GM23338 (cell line): Measurements from ENCODE around the gene FANCF.

Source experiments
- CTCF ChIP-seq, 2 experiments: fragments of 200-600 bp in 1 of 2; sonication (generic) in 1 of 2; conservative IDR thresholded peaks; 2 replicates each; pipeline versions ENCODE4 v1.5.1 to v1.6.1; 2016 to 2017; ENCODE audit warnings: antibody characterized with exemption in 2 of 2, low read depth in 2 of 2, mild to moderate bottlenecking in 2 of 2, moderate library complexity in 1 of 2
- EZH2 ChIP-seq: fragments of 200-600 bp; sonication (generic); IDR thresholded peaks from one replicate; pipeline ENCODE4 v1.8.0; 2017; ENCODE audit warnings: antibody characterized with exemption, mild to moderate bottlenecking, low read depth; ENCODE audit not compliant: unreplicated experiment
- JUNB ChIP-seq: IDR thresholded peaks from one replicate; pipeline ENCODE4 v1.6.1; 2016; ENCODE audit warnings: antibody characterized with exemption; ENCODE audit not compliant: unreplicated experiment
- POLR2AphosphoS5 ChIP-seq: IDR thresholded peaks from 2 replicates; pipeline ENCODE4 v1.6.1; 2016; ENCODE audit warnings: antibody characterized with exemption, low read depth
- REST ChIP-seq: IDR thresholded peaks from one replicate; pipeline ENCODE4 v1.6.1; 2018; ENCODE audit warnings: antibody characterized with exemption; ENCODE audit not compliant: unreplicated experiment
- TF ChIP-seq, protein P1 (sequence below): IDR thresholded peaks from 2 replicates; pipeline ENCODE4 v1.6.1; 2016; ENCODE audit warnings: antibody characterized with exemption

GRCh38 chr11:22626573-22627239 is 1.1 kb upstream of the FANCF start:
- TF ChIP-seq REST = no peak
- TF ChIP-seq CTCF (conservative IDR thresholded peaks at IDR 0.05; ENCODE audit: low read depth in 2 of 2) = no peak
- TF ChIP-seq JUNB = no peak
- no peak for TF ChIP-seq POLR2AphosphoS5
- TF ChIP-seq, protein P1, sequence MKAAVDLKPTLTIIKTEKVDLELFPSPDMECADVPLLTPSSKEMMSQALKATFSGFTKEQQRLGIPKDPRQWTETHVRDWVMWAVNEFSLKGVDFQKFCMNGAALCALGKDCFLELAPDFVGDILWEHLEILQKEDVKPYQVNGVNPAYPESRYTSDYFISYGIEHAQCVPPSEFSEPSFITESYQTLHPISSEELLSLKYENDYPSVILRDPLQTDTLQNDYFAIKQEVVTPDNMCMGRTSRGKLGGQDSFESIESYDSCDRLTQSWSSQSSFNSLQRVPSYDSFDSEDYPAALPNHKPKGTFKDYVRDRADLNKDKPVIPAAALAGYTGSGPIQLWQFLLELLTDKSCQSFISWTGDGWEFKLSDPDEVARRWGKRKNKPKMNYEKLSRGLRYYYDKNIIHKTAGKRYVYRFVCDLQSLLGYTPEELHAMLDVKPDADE = no peak
- no peak for TF ChIP-seq EZH2
